Ascending aorta (tissue), 2 donors: ENCODE results near the gene CWC27. TPM values are rescaled to one million over a fixed set of nuclear protein-coding genes. Genes with fewer than 3 reads are reported as not detected.

Experiments
- DNase-seq, 2 donors: peaks; one replicate each; pipeline ENCODE4 v3.0.0-alpha.2; 2019; ENCODE audit warnings: low spot score in 2 of 2
- H3K27ac ChIP-seq, 2 donors: fragments of 200-600 bp; sonication (generic); one replicate each; pipeline ENCODE4 v1.5.1; 2016 to 2017; ENCODE audit warnings: mild to moderate bottlenecking in 1 of 2
- H3K27me3 ChIP-seq: fragments of 200-600 bp; sonication (generic); one replicate; pipeline ENCODE4 v1.5.1; 2017
- H3K36me3 ChIP-seq, 2 donors: fragments of 200-600 bp; sonication (generic); one replicate each; pipeline ENCODE4 v1.5.1; 2016
- H3K4me1 ChIP-seq, 2 donors: fragments of 200-600 bp; sonication (generic); one replicate each; pipeline ENCODE4 v1.5.1; 2016 to 2017; ENCODE audit warnings: mild to moderate bottlenecking in 1 of 2
- H3K4me3 ChIP-seq, 2 donors: fragments of 200-600 bp; sonication (generic); one replicate each; pipeline ENCODE4 v1.5.1; 2016 to 2017; ENCODE audit warnings: mild to moderate bottlenecking in 1 of 2
- H3K9me3 ChIP-seq, 2 donors: fragments of 200-600 bp; sonication (generic); one replicate each; pipeline ENCODE4 v1.5.1; 2016
- CTCF ChIP-seq, 3 experiments: fragments of 200-600 bp in 2 of 3; fragments of 450-650 bp in 1 of 3; sonication (generic) in 2 of 3; IDR thresholded peaks; one replicate each; pipeline ENCODE4 v1.5.1; 2016 to 2019; ENCODE audit warnings: antibody characterized with exemption in 3 of 3, mild to moderate bottlenecking in 1 of 3, moderate library complexity in 1 of 3
- intact Hi-C: fragments of 100-400 bp; cut with DNase I; formaldehyde crosslinking; loops from one replicate; pipeline ENCODE4 v1.15.1; 2023
- total RNA-seq: library from RNA; depleted of rRNA; stranded (reverse); fragments of >200 nt; gene quantifications from one replicate; pipeline ENCODE4 v1.1.0, GENCODE V29; 2016

Gene CWC27
- total RNA-seq, 1 donor from 2014 or later, result 1.7 TPM

GRCh38 chr5:64759960-64760660 is 8.6 kb upstream of the CWC27 start:
- no peak overlapping the region for H3K27ac ChIP-seq
- H3K4me3 ChIP-seq, result no peak overlapping the region
- H3K27me3 ChIP-seq, result no peaks in the 10 kb centered on the region
- H3K4me1 ChIP-seq, result peaks cover 0 to 5% of the 10 kb centered on the region in 2 donors
- peaks cover 4 to 7% of the 10 kb centered on the region in 2 donors for H3K36me3 ChIP-seq
- TF ChIP-seq CTCF (IDR thresholded peaks at IDR 0.05), result no peak
- DNase-seq, result no peak
- intact Hi-C loops, result loop anchor here (10.0 kb wide), 1 partner anchor 255 kb away; the partner anchor contains the start of gene RGS7BP
- no peaks in the 10 kb centered on the region for H3K9me3 ChIP-seq

GRCh38 chr5:64763948-64764503 is 4.7 kb upstream of the CWC27 start:
- Histone ChIP-seq H3K36me3 (peaks cover 4 to 7% of the 10 kb centered on the region in 2 donors), H3K27me3 (no peaks in the 10 kb centered on the region), H3K27ac (no peak overlapping the region), H3K9me3 (no peaks in the 10 kb centered on the region), H3K4me1 (peaks cover 3 to 19% of the 10 kb centered on the region in 2 donors), H3K4me3 (no peak overlapping the region)
- no peak for DNase-seq
- intact Hi-C loops, result loop anchor here (10.0 kb wide), 1 partner anchor 259 kb away; the partner anchor contains the start of gene RGS7BP
- TF ChIP-seq CTCF (IDR thresholded peaks at IDR 0.05), result no peak

GRCh38 chr5:64765804-64766504 is 2.8 kb upstream of the CWC27 start:
- Histone ChIP-seq H3K4me3 (peak overlapping the region in 1 of 2 donors; percentile 20), H3K27me3 (no peaks in the 10 kb centered on the region), H3K27ac (no peak overlapping the region), H3K36me3 (peaks cover 4 to 7% of the 10 kb centered on the region in 2 donors), H3K9me3 (no peaks in the 10 kb centered on the region), H3K4me1 (peaks cover 7 to 27% of the 10 kb centered on the region in 2 donors)
- intact Hi-C loops, result loop anchor here (10.0 kb wide), 1 partner anchor 261 kb away; the partner anchor contains the start of gene RGS7BP
- DNase-seq, result no peak
- no peak for TF ChIP-seq CTCF (IDR thresholded peaks at IDR 0.05)

GRCh38 chr5:64766941-64767340 is 1.8 kb upstream of the CWC27 start:
- peaks cover 7 to 27% of the 10 kb centered on the region in 2 donors for H3K4me1 ChIP-seq

More at GRCh38 chr5:64766941-64767340, 1.8 kb upstream of the CWC27 start:
- TF ChIP-seq CTCF (IDR thresholded peaks at IDR 0.05), result no peak
- no peak for DNase-seq
- intact Hi-C loops, result loop anchor here (10.0 kb wide), 1 partner anchor 262 kb away; the partner anchor contains the start of gene RGS7BP
- H3K9me3 ChIP-seq, result no peaks in the 10 kb centered on the region
- H3K27ac ChIP-seq, result no peak overlapping the region
- H3K4me3 ChIP-seq, result peak overlapping the region; percentile 63 to 84
- H3K27me3 ChIP-seq, result no peaks in the 10 kb centered on the region
- peaks cover 4 to 7% of the 10 kb centered on the region in 2 donors for H3K36me3 ChIP-seq
